Measurements from ENCODE around the gene CMYA5. TPM values are rescaled to one million over a fixed set of nuclear protein-coding genes. Genes with fewer than 3 reads are reported as not detected.

Gene CMYA5
- total RNA-seq, 2 experiments from 2014 or later: 0.20 to 0.22 TPM

DNA sequence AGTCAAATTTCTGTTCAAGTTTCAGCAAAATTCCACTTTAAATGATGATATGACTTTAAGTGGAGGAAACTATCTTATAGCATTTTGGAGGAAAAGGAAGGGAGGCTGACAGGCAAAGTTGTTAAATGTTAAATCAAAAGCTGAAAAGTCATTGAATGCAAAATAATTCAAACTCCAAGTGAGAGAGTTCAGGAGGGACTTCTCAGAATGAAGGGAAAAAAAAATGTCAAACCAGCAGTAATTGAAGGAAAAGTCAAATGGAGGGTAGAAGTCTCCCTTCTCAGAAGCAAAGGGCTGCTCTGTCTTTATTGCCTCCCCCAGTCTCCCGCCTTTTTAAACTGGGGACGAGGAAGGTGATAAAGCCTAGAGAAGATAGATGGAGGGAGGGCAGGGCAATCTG lies 134.8 kb downstream of the CMYA5 start:
- ChIA-PET POLR2A (no interaction called here), CTCF (no interaction called here)
- H3K9me3 ChIP-seq (ENCODE audit: control insufficient read depth in 1 of 2, insufficient read depth in 1 of 2, low read length in 2 of 2): peaks cover 0 to 7% of the 10 kb centered on the region in 2 experiments
- Mint-ChIP-seq H3K4me3 (no peak overlapping the region), H3K36me3 (ENCODE audit: low read depth) (no peaks in the 10 kb centered on the region), H3K4me1 (ENCODE audit: low read depth) (no peaks in the 10 kb centered on the region), H3K9me3 (no peaks in the 10 kb centered on the region), H3K27ac (no peak overlapping the region), H3K27me3 (peaks cover 4% of the 10 kb centered on the region)
- peaks cover 3% of the 10 kb centered on the region in 2 experiments for H3K27me3 ChIP-seq (ENCODE audit: control insufficient read depth in 1 of 2, insufficient read depth in 2 of 2, low read length in 2 of 2)
- no peak for DNase-seq
- no peak for ATAC-seq (ENCODE audit: poor library complexity)
- no peaks in the 10 kb centered on the region for H3K36me3 ChIP-seq (ENCODE audit: insufficient read depth, low read length)
- no peaks in the 10 kb centered on the region for H3K4me1 ChIP-seq (ENCODE audit: insufficient read depth, low read length)
- no peak overlapping the region for H3K4me3 ChIP-seq (ENCODE audit: low read length)
- intact Hi-C loops (cut with DNase I, micrococcal nuclease): no loop called here
- no peak overlapping the region for H3K27ac ChIP-seq (ENCODE audit: low read depth in 1 of 2, low read length in 2 of 2)
- TF ChIP-seq, protein P1, sequence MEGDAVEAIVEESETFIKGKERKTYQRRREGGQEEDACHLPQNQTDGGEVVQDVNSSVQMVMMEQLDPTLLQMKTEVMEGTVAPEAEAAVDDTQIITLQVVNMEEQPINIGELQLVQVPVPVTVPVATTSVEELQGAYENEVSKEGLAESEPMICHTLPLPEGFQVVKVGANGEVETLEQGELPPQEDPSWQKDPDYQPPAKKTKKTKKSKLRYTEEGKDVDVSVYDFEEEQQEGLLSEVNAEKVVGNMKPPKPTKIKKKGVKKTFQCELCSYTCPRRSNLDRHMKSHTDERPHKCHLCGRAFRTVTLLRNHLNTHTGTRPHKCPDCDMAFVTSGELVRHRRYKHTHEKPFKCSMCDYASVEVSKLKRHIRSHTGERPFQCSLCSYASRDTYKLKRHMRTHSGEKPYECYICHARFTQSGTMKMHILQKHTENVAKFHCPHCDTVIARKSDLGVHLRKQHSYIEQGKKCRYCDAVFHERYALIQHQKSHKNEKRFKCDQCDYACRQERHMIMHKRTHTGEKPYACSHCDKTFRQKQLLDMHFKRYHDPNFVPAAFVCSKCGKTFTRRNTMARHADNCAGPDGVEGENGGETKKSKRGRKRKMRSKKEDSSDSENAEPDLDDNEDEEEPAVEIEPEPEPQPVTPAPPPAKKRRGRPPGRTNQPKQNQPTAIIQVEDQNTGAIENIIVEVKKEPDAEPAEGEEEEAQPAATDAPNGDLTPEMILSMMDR (IDR thresholded peaks at IDR 0.05): no peak

DNA sequence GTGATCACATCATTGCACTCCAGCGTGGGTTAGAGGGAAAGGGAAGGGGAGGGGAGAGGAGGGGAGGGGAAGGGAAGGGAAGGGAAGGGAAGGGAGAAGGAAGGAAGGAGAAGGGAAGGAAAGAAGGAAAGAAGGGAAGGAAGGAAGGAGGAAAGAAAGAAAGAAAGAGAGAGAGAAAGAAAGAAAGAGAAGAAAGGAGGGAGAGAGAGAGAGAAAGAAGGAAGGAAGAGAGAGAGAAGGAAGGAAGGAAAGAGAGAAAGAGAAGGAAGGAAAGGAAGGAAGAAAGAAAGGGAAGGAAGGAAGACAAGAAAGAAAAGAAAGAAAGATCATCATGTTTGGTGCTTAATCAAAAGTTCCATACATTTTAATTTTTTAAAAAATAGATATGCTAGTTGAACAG lies 136.2 kb downstream of the CMYA5 start:
- Histone ChIP-seq H3K4me1 (ENCODE audit: insufficient read depth, low read length) (no peaks in the 10 kb centered on the region), H3K27ac (ENCODE audit: low read depth in 1 of 2, low read length in 2 of 2) (no peak overlapping the region), H3K27me3 (ENCODE audit: control insufficient read depth in 1 of 2, insufficient read depth in 2 of 2, low read length in 2 of 2) (peaks cover 6 to 9% of the 10 kb centered on the region in 2 experiments), H3K9me3 (ENCODE audit: control insufficient read depth in 1 of 2, insufficient read depth in 1 of 2, low read length in 2 of 2) (peaks cover 0 to 7% of the 10 kb centered on the region in 2 experiments), H3K4me3 (ENCODE audit: low read length) (no peak overlapping the region), H3K36me3 (ENCODE audit: insufficient read depth, low read length) (no peaks in the 10 kb centered on the region)
- H3K27ac Mint-ChIP-seq: no peak overlapping the region
- H3K9me3 Mint-ChIP-seq: no peaks in the 10 kb centered on the region
- H3K4me1 Mint-ChIP-seq (ENCODE audit: low read depth): no peaks in the 10 kb centered on the region
- no peak for DNase-seq
- ATAC-seq (ENCODE audit: poor library complexity): no peak
- H3K36me3 Mint-ChIP-seq (ENCODE audit: low read depth): no peaks in the 10 kb centered on the region
- intact Hi-C loops (cut with DNase I, micrococcal nuclease): no loop called here
- TF ChIP-seq, protein P1 (IDR thresholded peaks at IDR 0.05): no peak
- ChIA-PET POLR2A (no interaction called here), CTCF (no interaction called here)
- no peak overlapping the region for H3K4me3 Mint-ChIP-seq
- peaks cover 10% of the 10 kb centered on the region for H3K27me3 Mint-ChIP-seq

DNA sequence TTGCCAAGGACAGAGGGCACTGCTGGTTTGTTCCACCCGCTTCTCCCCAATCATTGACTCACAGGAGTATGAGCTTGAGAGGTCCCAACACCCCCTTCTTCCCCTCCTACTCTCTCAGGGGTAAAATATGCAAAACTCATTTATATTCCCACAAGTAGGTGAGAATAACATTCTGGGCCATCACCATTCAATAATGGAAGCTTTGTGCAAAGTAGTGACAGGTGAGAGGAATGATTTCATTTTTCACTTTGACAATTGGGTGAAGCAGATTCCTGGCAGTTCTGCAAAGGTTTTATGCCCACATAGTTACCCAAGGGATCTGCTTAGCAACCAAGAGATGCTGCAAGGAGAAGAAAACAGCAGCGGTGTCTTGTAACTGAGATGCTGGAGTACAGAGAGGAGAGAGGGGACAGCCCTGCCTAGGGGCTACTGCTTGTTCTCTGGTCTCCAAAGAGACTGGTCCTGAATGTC lies 137.6 kb downstream of the CMYA5 start:
- ATAC-seq (ENCODE audit: poor library complexity) (no peak), DNase-seq (no peak)
- Mint-ChIP-seq H3K4me3 (no peak overlapping the region), H3K27me3 (peaks cover 10% of the 10 kb centered on the region), H3K4me1 (ENCODE audit: low read depth) (no peaks in the 10 kb centered on the region), H3K27ac (no peak overlapping the region), H3K9me3 (no peaks in the 10 kb centered on the region), H3K36me3 (ENCODE audit: low read depth) (no peaks in the 10 kb centered on the region)
- TF ChIP-seq, protein P1 (IDR thresholded peaks at IDR 0.05): no peak
- CTCF ChIA-PET: no interaction called here
- H3K4me1 ChIP-seq (ENCODE audit: insufficient read depth, low read length): no peaks in the 10 kb centered on the region
- H3K27me3 ChIP-seq (ENCODE audit: control insufficient read depth in 1 of 2, insufficient read depth in 2 of 2, low read length in 2 of 2): peaks cover 6 to 9% of the 10 kb centered on the region in 2 experiments
- POLR2A ChIA-PET: no interaction called here
- peaks cover 0 to 7% of the 10 kb centered on the region in 2 experiments for H3K9me3 ChIP-seq (ENCODE audit: control insufficient read depth in 1 of 2, insufficient read depth in 1 of 2, low read length in 2 of 2)
- no peak overlapping the region for H3K27ac ChIP-seq (ENCODE audit: low read depth in 1 of 2, low read length in 2 of 2)
- intact Hi-C loops (cut with DNase I, micrococcal nuclease): no loop called here
- H3K4me3 ChIP-seq (ENCODE audit: low read length): no peak overlapping the region
- H3K36me3 ChIP-seq (ENCODE audit: insufficient read depth, low read length): no peaks in the 10 kb centered on the region
